UCSD-AML1 (cell line): ENCODE data around the gene PHF21B.
"Not testable (repeated sequence)": the region's sequence is repeated elsewhere in the genome, so short reads cannot be mapped to it uniquely, and the experiment has no call there.

Source experiments
- DNase-seq: peaks from one replicate; lab custom pipeline; 2025; ENCODE audit not compliant: unreplicated experiment; lab: John Stamatoyannopoulos, UW

The PHF21B gene

GRCh38 chr22:44963832-44964721, 45.7 kb downstream of the PHF21B start:
- DNase-seq: no peak

GRCh38 chr22:44962741-44963454, 46.9 kb downstream of the PHF21B start:
- no peak for DNase-seq

- not testable (repeated sequence) for DNase-seq
Observed at GRCh38 chr22:44961682-44962081, 48.1 kb downstream of the PHF21B start.

- no peak for DNase-seq
Observed at GRCh38 chr22:44956840-44957767, 52.7 kb downstream of the PHF21B start.

GRCh38 chr22:44955102-44955501, 54.7 kb downstream of the PHF21B start:
- no peak for DNase-seq

GRCh38 chr22:44954149-44954548, 55.7 kb downstream of the PHF21B start:
- DNase-seq: no peak

- DNase-seq: no peak
Observed at GRCh38 chr22:44952863-44953746, 56.7 kb downstream of the PHF21B start.

- DNase-seq: no peak
Observed at GRCh38 chr22:44951510-44951816, 58.3 kb downstream of the PHF21B start.

- DNase-seq: no peak
Observed at GRCh38 chr22:44950806-44951509, 58.8 kb downstream of the PHF21B start.

- DNase-seq: no peak
Observed at GRCh38 chr22:44947846-44948245, 62.0 kb downstream of the PHF21B start.

GRCh38 chr22:44947049-44947448, 62.8 kb downstream of the PHF21B start:
- DNase-seq: no peak

- no peak for DNase-seq
Observed at GRCh38 chr22:44944883-44945601, 64.8 kb downstream of the PHF21B start.

GRCh38 chr22:44943701-44944324, 66.0 kb downstream of the PHF21B start:
- DNase-seq: no peak

GRCh38 chr22:44942979-44943700, 66.7 kb downstream of the PHF21B start:
- no peak for DNase-seq

GRCh38 chr22:44942056-44942455, 67.7 kb downstream of the PHF21B start:
- DNase-seq: no peak

- no peak for DNase-seq
Observed at GRCh38 chr22:44941207-44941606, 68.6 kb downstream of the PHF21B start.

- no peak for DNase-seq
Observed at GRCh38 chr22:44940130-44940529, 69.7 kb downstream of the PHF21B start.

- no peak for DNase-seq
Observed at GRCh38 chr22:44939451-44939850, 70.4 kb downstream of the PHF21B start.
